ENCODE measurements around the gene MEGF9.
"Not testable (repeated sequence)": the region's sequence is repeated elsewhere in the genome, so short reads cannot be mapped to it uniquely, and the experiment has no call there.

The MEGF9 gene

DNA sequence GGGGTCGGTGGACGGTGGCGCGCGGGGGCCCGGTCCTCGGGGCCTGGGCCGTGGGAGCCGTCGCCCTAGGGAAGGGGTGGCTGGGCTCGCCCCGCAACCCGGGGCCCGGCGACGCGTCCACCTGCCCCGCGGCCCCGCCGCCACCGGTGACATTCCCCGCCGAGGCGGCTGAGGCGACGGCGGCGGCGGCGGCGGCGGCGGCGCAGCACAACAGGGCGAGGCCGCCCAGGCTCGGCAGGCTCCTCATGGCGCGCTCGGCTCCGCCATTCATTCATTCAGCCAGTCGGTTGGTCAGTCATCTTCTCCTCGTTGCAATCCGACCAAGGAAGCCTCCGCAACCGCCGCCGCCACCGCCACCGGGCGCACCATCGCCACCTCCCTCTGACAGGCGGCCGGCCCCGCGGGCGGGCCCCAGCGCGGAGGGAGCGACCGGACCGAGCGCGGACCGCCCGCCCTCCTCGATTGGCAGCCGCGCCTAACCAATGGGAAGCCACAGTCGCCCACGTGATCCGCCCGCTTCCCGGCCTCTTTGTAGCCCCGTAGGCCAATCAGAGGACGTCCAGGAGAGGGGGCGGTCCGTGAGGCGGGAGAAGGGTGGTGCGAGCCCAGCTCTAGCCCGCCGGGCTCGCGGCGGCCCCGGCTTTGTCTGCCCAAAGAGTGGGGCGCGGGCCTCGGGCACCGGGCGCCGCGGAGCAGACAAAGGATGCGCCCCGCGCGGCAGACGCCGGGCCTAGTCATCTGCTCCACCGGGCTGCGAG lies at the start of gene MEGF9:
Gene MEGF9, minus strand, starts transcription at position 383 of the 758 bp plus-strand sequence. Its CDS starts 112 bp downstream, at position 271.
- DNase-seq (ENCODE audit: low read depth): peak; percentile 98

DNA sequence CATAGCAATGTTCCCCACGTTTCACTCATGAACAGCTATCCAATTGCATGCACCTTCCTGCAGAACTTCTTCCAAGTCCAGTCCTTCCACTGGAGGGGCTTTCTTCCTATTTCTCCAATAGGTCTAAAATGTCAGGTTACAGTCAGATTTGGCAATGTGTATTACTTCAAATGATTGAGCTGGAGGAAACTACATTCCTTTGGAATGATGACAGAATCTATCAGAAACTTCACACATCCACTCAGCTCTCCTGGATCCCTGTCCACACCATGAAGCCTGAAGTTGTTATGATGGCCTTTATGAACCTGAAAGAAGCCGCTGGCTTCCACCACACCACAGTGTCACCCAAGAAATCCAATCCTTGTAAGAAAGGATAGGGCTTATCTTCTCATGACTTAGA lies 46.7 kb upstream of the MEGF9 start:
- peak; percentile 50 for DNase-seq (ENCODE audit: low read depth)

GRCh38 chr9:120759755-120760400 lies 45.6 kb upstream of the MEGF9 start:
- no peak for DNase-seq (ENCODE audit: low read depth)

DNA sequence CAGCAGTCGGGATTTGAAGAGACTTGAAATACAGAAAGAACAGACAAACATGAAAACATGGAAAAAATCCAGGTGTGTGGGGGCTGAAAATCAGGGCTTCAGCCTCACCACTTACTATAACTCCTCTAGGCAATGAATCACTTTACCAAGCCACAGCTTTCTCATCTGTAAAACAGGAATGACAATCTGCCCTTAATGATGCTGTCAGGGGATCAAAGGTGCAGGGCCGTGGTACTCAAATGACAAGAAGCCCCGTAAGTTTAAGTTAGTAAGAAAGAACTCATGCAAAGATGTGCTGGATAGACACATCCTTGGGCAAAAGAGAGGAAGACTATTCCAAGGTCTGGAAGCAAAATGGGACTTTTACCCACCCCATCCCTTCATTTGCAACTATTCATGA lies 44.3 kb upstream of the MEGF9 start:
- no peak for DNase-seq (ENCODE audit: low read depth)

DNA sequence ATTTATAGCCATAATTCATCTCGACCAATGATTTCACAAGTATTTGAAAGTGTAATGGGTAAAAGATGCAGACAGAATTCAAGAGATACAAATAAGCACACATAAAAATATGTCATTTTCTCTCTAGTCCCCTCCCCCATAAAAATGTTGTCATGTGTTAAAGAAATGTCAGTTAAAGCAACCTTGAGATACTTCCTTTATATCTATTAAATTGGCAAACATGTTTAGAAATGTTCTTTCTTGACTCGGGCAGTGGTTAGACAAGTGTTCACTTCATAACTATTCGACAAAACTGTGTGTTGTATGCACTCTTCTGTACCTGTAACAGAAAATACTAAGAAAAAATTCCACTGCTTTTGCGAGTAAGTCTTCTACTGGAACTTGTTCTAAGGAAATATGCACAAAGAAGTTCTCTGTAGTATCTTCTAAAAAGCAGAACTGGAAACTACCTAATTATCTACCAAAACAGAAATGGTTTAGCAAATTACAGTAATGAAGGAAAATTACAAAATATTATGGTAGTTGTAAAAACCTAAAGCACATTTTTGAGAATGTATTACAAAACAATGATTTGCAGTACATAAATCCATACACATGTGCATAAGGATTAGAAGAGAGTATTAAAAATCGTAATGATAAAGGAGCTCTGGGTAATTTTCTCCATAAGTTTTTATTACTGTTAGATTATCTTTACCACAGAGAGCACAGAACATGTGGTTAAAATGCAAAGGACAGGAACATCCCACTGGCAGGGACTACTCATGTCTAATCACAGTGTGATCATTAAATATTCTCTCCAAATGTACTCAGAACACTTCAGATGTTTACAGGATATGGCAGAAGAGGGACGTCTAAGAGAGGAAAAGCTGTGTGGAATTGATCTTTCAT lies 43.0 kb upstream of the MEGF9 start:
- no peak for DNase-seq (ENCODE audit: low read depth)

DNA sequence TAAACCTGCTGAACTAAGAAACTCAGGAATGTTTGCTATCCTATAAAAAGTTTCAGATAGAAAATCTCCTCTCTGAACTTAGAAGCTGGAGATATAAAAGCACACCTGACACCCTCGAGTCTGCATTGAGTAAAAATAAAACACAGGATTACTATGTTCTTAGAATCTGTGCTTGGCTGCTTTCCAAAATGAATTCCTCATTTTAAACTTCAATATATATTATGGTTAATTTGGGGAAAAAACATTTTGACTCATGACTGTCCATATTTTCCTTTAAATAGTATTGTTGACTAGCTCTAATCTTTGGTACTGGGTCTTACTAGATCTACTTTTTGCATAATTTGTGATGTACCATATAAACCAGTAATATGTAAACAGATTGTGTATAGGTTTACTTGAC lies 42.3 kb upstream of the MEGF9 start:
- peak; percentile 28 for DNase-seq (ENCODE audit: low read depth)

GRCh38 chr9:120755810-120756434 lies 41.7 kb upstream of the MEGF9 start:
- DNase-seq (ENCODE audit: low read depth): no peak

- no peak for DNase-seq (ENCODE audit: low read depth)
Observed at GRCh38 chr9:120755044-120755443, 40.8 kb upstream of the MEGF9 start.

DNA sequence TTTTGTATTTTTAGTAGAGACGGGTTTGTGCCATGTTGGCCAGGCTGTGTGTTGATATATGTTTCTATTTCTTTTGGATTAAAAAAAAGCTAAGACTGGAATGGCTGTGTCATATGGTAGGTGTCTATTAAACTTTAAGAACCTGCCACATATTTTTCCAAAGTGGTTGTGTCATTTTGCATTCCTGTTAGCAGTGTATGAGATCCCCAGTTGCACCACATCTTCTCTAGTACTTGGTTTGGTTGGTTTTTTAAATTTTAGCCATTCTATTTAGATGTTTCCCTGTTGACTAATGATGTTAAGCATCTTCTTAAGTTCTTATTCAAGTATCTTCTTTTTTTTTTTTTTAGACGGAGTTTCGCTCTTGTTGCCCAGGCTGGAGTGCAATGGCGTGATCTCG lies 36.2 kb upstream of the MEGF9 start:
- no peak for DNase-seq (ENCODE audit: low read depth)

- DNase-seq (ENCODE audit: low read depth): not testable (repeated sequence)
Observed at GRCh38 chr9:120746366-120746765, 32.1 kb upstream of the MEGF9 start.

DNA sequence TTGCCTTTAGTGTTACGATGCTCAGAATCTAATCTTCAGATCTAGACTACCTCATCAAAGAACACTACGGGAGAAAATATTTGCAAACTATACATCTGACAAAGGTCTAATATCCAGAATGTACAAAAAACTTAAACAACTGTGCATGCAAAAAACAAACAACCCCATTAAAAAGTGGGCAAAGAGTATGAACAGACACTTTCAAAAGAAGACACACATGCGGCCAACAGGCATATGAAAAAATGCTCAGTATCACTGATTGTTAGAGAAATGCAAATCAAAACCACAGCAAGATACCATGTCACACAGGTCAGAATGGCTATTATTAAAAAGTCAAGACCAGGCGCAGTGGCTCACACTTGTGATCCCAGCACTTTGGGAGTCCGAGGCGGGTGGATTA lies 31.0 kb upstream of the MEGF9 start:
- no peak for DNase-seq (ENCODE audit: low read depth)

DNA sequence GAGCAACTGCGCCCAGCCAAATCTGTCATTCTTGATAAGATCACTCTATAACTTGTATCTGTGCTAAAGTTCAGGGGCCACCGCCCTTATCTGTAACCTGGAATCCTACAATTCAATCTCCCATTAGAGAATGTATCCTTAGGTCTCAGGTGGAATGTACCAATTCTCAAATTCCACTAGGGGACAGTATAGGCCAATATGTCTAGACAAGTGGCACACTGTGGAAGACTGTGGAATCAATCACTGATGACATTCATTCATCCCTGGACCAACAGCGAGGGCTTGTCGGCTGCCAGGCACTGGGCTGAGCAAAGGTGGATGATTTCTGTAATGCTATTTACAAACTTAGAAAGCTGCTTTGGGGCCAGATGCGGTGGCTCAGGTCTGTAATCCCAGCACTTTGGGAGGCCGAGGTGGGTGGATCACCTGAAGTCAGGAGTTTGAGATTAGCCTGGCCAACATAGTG lies 28.7 kb upstream of the MEGF9 start:
- DNase-seq (ENCODE audit: low read depth): peak; percentile 54

DNA sequence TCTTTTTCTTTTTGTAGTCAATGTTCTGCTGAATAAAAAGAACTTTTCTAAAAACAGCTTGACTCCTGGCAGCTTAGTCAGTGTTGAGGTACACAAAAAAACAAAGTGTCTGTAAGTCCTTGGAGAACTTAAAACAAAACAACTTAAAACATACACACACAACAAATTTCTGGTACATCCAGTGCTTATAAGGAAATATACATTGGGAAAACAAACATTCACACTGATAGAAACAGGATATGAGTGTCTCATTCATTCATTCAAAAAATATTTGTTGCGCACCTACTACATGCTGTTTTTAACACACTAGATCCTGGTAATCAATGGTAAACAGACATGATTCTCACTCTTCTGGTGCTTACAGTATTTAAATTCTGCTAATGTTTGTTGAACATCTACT lies 27.4 kb upstream of the MEGF9 start:
- DNase-seq (ENCODE audit: low read depth): peak; percentile 12

DNA sequence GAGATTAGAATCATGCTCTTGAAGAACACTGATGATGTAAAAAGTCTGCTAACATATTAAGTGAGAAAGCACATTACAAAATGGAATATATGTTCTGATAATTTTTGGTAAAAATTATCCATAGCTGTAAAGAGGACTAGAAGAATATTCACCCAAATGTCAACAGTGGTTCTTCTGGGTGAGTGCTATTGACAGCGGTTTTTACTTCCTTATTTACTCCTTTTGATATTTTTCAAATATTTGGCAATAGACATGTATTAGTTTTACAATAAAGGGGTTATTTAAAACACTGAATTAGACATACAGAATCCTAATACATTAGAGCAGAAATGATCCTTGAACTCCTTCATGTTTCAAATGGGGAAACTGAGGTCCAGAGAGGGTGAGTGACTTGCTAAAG lies 26.9 kb upstream of the MEGF9 start:
- no peak for DNase-seq (ENCODE audit: low read depth)

DNA sequence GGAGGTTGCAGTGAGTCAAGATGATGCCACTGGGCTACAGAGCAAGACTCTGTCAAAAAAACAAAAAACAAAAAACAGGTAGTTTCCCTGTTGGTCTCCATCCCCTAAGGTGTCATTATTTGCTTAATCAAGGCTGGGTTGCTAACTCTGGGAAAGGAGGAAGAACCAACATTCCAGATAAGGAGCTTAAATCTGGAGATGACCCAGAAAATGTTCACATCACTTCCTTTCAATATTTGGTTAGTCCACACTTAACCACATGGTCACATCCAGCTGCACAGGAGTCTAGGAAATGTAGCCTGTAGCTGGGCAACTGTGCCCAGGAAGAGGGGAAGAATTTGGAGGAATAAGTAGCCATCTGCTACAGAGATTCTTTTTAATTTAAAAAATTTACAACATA lies 25.9 kb upstream of the MEGF9 start:
- peak; percentile 19 for DNase-seq (ENCODE audit: low read depth)

DNA sequence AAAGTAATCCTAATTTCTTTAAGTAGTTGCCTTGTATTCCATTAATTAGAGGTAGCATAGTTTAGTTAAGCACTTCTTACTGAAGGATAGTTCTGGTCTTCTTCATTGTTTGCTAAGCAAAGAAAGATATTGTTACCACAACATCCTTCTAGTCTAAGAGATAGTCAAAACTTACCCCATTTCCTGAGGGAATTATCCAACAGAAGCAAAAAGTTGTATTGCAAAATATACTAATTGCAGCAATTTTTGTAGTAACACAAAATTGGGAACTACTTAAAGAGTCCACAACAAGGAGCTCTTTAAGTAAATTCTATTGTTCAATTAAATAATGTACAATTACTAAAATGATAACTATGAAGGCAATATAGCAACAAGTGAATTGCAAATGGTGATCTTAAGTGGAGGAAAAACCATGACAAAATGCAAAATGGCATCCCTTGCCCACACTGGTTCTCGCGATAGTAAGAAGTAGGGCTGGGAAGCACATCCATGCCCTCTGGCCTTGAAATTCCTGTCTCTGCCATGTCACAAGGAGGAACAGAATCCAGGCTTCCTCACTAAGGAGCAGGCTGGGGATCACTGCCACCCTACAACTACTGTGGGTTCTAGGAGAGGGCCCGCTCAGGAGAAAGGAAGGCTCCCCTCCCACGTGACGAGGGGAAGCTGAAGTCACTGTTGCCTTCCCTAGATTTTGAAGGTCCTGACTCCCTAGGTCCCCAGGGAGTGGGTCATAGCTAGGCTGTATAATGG lies 23.3 kb upstream of the MEGF9 start:
- DNase-seq (ENCODE audit: low read depth): no peak

DNA sequence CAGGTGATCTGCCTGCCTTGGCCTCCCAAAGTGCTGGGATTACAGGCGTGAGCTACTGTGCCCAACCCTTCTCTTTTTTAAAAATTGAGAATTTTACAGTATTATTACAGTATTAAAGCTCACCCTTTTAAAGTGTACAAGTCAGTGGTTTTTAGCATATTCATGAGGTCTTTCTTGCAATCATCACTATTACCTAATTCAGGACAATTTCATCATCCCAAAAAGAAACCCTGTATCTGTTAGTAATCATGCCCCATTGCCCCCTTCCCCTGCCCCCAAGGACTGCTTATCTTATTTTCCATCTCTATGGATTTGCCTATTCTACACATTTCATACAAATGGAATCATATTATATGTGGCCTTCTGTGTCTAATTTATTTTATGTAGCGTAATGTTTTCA lies 22.6 kb upstream of the MEGF9 start:
- no peak for DNase-seq (ENCODE audit: low read depth)

DNA sequence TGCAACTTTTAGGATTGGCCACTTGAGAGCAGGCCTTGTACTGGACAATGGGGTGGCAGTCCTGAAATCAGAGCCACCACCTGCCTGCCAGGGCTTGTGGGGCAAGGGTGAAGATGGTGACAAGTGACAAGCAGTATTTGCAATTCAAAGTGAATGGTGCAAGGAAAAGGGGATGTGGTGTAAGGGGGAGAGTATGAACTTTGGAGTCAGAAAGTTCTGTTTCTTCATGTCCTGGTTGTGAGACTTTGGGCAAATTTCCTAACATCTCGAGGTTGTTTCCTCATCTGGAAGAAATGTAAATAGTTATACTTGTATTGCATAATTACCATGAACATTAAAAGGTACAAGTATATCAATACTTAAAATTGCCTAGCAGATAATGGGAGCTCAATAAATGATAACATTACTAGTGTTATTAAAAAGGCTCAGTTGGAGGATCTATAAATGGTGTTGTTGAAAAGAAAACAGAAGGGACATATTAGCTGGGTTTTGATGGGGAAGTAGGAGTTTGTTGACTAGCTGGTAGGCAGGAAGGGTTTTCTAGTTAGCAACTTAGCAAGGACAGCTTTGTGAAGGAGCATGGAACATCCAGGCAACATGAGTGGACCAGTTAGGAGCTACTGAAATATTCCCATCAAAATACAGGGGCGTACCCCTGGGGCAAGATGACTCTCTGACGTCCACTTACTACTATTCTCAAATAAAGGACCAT lies 21.3 kb upstream of the MEGF9 start:
- peak; percentile 81 for DNase-seq (ENCODE audit: low read depth)

DNA sequence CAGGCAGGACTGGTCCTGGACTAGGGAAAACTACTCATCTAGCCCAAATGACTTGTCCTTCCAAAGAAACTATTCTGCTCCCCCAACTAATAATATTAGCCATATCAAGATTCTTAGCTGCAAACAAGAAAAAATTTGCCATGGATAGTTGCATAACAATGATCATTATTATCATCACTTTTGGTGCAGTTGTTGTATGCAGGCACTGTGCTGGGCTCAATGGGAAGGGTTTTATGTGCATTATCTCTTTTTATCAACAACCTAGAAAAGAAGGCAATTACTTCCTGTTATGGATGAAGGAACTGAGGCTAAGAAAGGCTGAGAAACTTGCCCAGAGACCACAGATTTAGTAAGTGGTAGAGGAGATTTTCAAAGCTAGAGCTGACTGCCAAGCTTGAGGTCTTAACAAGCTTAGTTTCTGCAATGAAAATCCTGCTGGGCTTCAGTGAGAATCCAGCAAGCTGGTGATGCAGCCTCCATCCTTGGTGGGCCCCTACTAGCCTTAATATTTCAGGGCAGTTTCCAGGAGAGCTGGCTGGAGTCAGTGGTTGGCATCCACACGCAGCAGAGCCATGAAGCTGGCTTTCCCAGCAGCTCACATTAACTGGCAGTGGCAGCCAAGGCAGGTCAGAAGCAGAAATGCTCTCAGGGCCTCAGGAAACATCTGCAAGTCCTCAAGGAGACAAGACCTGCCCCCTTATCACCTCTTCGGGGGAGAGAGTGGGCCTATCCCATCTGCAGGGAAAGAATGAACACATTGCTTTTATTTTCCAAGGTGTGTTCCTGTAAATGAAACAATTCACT lies 20.5 kb upstream of the MEGF9 start:
- no peak for DNase-seq (ENCODE audit: low read depth)

DNA sequence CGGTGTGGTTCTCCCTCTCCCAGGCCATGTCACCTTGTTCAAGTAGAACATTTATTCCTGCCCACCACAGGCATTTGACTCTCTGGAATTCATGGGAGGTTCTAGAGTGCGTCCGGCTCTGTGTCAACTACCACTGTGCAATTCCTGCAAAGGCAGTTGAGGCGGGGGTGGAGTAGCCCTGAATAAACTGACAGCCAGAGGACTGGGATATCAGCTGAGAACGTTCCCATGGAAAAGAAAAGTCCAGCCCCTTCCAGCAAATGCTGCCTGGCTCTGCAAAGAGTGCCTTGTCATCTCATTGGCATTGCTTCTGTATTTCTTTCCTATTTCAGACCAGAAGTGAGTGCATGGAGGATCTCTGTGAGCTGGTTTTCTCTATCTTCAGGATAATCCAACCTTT lies 18.9 kb upstream of the MEGF9 start:
- DNase-seq (ENCODE audit: low read depth): peak; percentile 72
